H9 (cell line): Measurements from ENCODE around the gene PDE3B. TPM values are rescaled to one million over a fixed set of nuclear protein-coding genes. Genes with fewer than 3 reads are reported as not detected.

Experiments used
- DNase-seq: peaks from one replicate; pipeline ENCODE4 v3.0.0-alpha.2; 2017
- H2AFZ ChIP-seq: one replicate; pipeline ENCODE4 v1.6.1; 2013; ENCODE audit warnings: mild to moderate bottlenecking, low read length, control low read depth, moderate library complexity
- H2AK5ac ChIP-seq: 2 replicates; pipeline ENCODE4 v1.6.1; 2013; ENCODE audit warnings: low read length, control low read depth, mixed read lengths; ENCODE audit not compliant: insufficient read length
- H2BK120ac ChIP-seq: one replicate; pipeline ENCODE4 v1.6.1; 2013; ENCODE audit warnings: low read depth, mild to moderate bottlenecking, low read length, control low read depth, inconsistent platforms; ENCODE audit not compliant: poor library complexity, severe bottlenecking
- H2BK12ac ChIP-seq: 2 replicates; pipeline ENCODE4 v1.6.1; 2013; ENCODE audit warnings: low read length, control low read depth, mixed read lengths, low read depth; ENCODE audit not compliant: insufficient read length
- H2BK15ac ChIP-seq: 2 replicates; pipeline ENCODE4 v1.6.1; 2013; ENCODE audit warnings: low read depth, low read length, control low read depth
- H2BK20ac ChIP-seq: one replicate; pipeline ENCODE4 v1.6.1; 2013; ENCODE audit warnings: low read depth, mild to moderate bottlenecking, low read length, control low read depth, inconsistent platforms; ENCODE audit not compliant: poor library complexity, severe bottlenecking
- H2BK5ac ChIP-seq: 2 replicates; pipeline ENCODE4 v1.6.1; 2013; ENCODE audit warnings: low read length, control low read depth, mixed read lengths; ENCODE audit not compliant: insufficient read length
- H3K14ac ChIP-seq: 2 replicates; pipeline ENCODE4 v1.6.1; 2013; ENCODE audit warnings: low read length, control low read depth; ENCODE audit not compliant: insufficient read depth
- H3K18ac ChIP-seq: 2 replicates; pipeline ENCODE4 v1.6.1; 2013; ENCODE audit warnings: low read depth, mild to moderate bottlenecking, mixed read lengths, low read length, control low read depth; ENCODE audit not compliant: insufficient read length
- H3K23ac ChIP-seq: 2 replicates; pipeline ENCODE4 v1.6.1; 2013; ENCODE audit warnings: low read length, control low read depth, mixed read lengths, low read depth; ENCODE audit not compliant: insufficient read length
- H3K23me2 ChIP-seq: 2 replicates; pipeline ENCODE4 v1.6.1; 2013; ENCODE audit warnings: low read depth, mild to moderate bottlenecking, mixed read lengths, low read length, control low read depth; ENCODE audit not compliant: insufficient read length, poor library complexity, severe bottlenecking
- H3K27ac ChIP-seq: 2 replicates; pipeline ENCODE4 v1.5.1; 2013; ENCODE audit warnings: low read length, control low read depth, mixed read lengths, low read depth; ENCODE audit not compliant: insufficient read length
- H3K27me3 ChIP-seq: 2 replicates; pipeline ENCODE4 v1.6.1; 2013; ENCODE audit warnings: low read length, control low read depth, inconsistent platforms; ENCODE audit not compliant: insufficient read depth
- H3K4ac ChIP-seq: 2 replicates; pipeline ENCODE4 v1.6.1; 2013; ENCODE audit warnings: low read depth, mild to moderate bottlenecking, control low read depth, inconsistent platforms, low read length, moderate library complexity
- H3K4me1 ChIP-seq: 2 replicates; pipeline ENCODE4 v1.6.1; 2013; ENCODE audit warnings: low read length, control low read depth, inconsistent platforms; ENCODE audit not compliant: insufficient read depth
- H3K4me2 ChIP-seq: 2 replicates; pipeline ENCODE4 v1.6.1; 2013; ENCODE audit warnings: low read length, control low read depth, mixed read lengths; ENCODE audit not compliant: insufficient read length, insufficient read depth
- H3K56ac ChIP-seq: 2 replicates; pipeline ENCODE4 v1.6.1; 2013; ENCODE audit warnings: low read depth, mild to moderate bottlenecking, mixed read lengths, low read length, control low read depth; ENCODE audit not compliant: insufficient read length
- H3K79me1 ChIP-seq: 2 replicates; pipeline ENCODE4 v1.6.1; 2013; ENCODE audit warnings: low read depth, mild to moderate bottlenecking, moderate library complexity, low read length, control low read depth, inconsistent platforms; ENCODE audit not compliant: insufficient read depth, poor library complexity, severe bottlenecking
- H3K79me2 ChIP-seq: 2 replicates; pipeline ENCODE4 v1.6.1; 2013; ENCODE audit warnings: low read length, control low read depth, inconsistent platforms; ENCODE audit not compliant: insufficient read depth
- H3K9ac ChIP-seq: 2 replicates; pipeline ENCODE4 v1.6.1; 2013; ENCODE audit warnings: low read length, control low read depth, mixed read lengths; ENCODE audit not compliant: insufficient read length; ENCODE audit errors: extremely low read depth
- H3K9me3 ChIP-seq: one replicate; pipeline ENCODE4 v1.6.1; 2013; ENCODE audit warnings: low read depth, low read length, inconsistent platforms; ENCODE audit not compliant: control insufficient read depth
- H3T11ph ChIP-seq: one replicate; pipeline ENCODE4 v1.6.1; 2013; ENCODE audit warnings: mild to moderate bottlenecking, low read length, control low read depth, inconsistent platforms
- H4K20me1 ChIP-seq: one replicate; pipeline ENCODE4 v1.6.1; 2013; ENCODE audit not compliant: control insufficient read depth, insufficient read length, insufficient read depth
- H4K5ac ChIP-seq: 2 replicates; pipeline ENCODE4 v1.6.1; 2013; ENCODE audit warnings: low read depth, mild to moderate bottlenecking, mixed read lengths, low read length, control low read depth; ENCODE audit not compliant: insufficient read length
- H4K8ac ChIP-seq: replicated peaks from 2 replicates; pipeline ENCODE4 v1.6.1; 2013; ENCODE audit warnings: low read length, control low read depth, mixed read lengths, low read depth; ENCODE audit not compliant: insufficient read length
- H4K91ac ChIP-seq: 2 replicates; pipeline ENCODE4 v1.6.1; 2013; ENCODE audit warnings: low read depth, mild to moderate bottlenecking, moderate library complexity, mixed read lengths, low read length, control low read depth; ENCODE audit not compliant: insufficient read length
- H3K27ac Mint-ChIP-seq, 3 experiments: 2 replicates in 2 of 3; 3 replicates in 1 of 3; pipeline ENCODE4 v1.8.0; 2020 to 2021; ENCODE audit warnings: mixed read lengths in 3 of 3, mild to moderate bottlenecking in 1 of 3, moderate library complexity in 1 of 3
- H3K27me3 Mint-ChIP-seq: 2 replicates; pipeline ENCODE4 v1.8.0; 2021; ENCODE audit warnings: low read depth, mild to moderate bottlenecking, moderate library complexity, mixed read lengths
- H3K36me3 Mint-ChIP-seq, 3 experiments: 2 replicates in 2 of 3; 3 replicates in 1 of 3; pipeline ENCODE4 v1.8.0; 2020 to 2021; ENCODE audit warnings: low read depth in 3 of 3, mixed read lengths in 3 of 3; ENCODE audit not compliant: insufficient read depth in 1 of 3
- H3K4me1 Mint-ChIP-seq, 2 experiments: 2 replicates each; pipeline ENCODE4 v1.8.0; 2020; ENCODE audit warnings: mixed read lengths in 2 of 2
- H3K4me3 Mint-ChIP-seq, 2 experiments: 2 replicates in 1 of 2; 3 replicates in 1 of 2; pipeline ENCODE4 v1.8.0; 2020 to 2021; ENCODE audit warnings: mild to moderate bottlenecking in 2 of 2, mixed read lengths in 2 of 2, moderate library complexity in 1 of 2
- H3K9me3 Mint-ChIP-seq, 2 experiments: 2 replicates in 1 of 2; 3 replicates in 1 of 2; pipeline ENCODE4 v1.8.0; 2020; ENCODE audit warnings: mild to moderate bottlenecking in 2 of 2, mixed read lengths in 2 of 2, moderate library complexity in 1 of 2
- WGBS: extraction: QIAGEN DNeasy Blood & Tissue Kit; methylation state at CpG from one replicate; pipeline ENCODE4 v1.1.7; 2013; ENCODE audit warnings: missing lambda C conversion rate, low lambda C conversion rate, mixed read lengths; ENCODE audit not compliant: insufficient read length; ENCODE audit errors: extremely low coverage; 5-methylcytosine and 5-hydroxymethylcytosine counted together
- total RNA-seq: library from RNA; stranded (reverse); gene quantifications from 2 replicates; pipeline ENCODE4 v1.2.1, GENCODE V29; 2021
- TF ChIP-seq, protein P1 (sequence below): fragments of 200-600 bp; sonication (generic); conservative IDR thresholded peaks from 3 replicates; pipeline ENCODE4 v1.8.0; 2021; ENCODE audit warnings: antibody characterized with exemption, mild to moderate bottlenecking

Gene PDE3B
- total RNA-seq, 1 experiment from 2014 or later, result 6.6 TPM

- Mint-ChIP-seq H3K9me3 (peaks cover 3 to 13% of the 10 kb centered on the region in 2 experiments; a peak in 3 of 5 replicates), H3K27ac (peak overlapping the region in 1 of 3 experiments; percentile 90; a peak in 3 of 7 replicates), H3K4me3 (peak overlapping the region; percentile 75 to 86), H3K27me3 (peaks cover 24% of the 10 kb centered on the region), H3K4me1 (peaks cover 11 to 14% of the 10 kb centered on the region in 2 experiments), H3K36me3 (no peaks in the 10 kb centered on the region; a peak in 2 of 7 replicates)
- Histone ChIP-seq H2AFZ (no peak overlapping the region), H2BK20ac (no peak overlapping the region), H2BK120ac (no peak overlapping the region), H3K79me1 (no peaks in the 10 kb centered on the region), H4K5ac (no peak overlapping the region), H3T11ph (no peak overlapping the region), H2AK5ac (no peak overlapping the region), H3K9ac (no peak overlapping the region), H3K79me2 (no peaks in the 10 kb centered on the region), H3K9me3 (no peaks in the 10 kb centered on the region), H3K4me2 (peak overlapping the region; percentile 50), H3K27ac (no peak overlapping the region), H3K14ac (no peak overlapping the region), H3K4ac (no peak overlapping the region), H3K23me2 (peaks cover 5% of the 10 kb centered on the region), H3K23ac (no peak overlapping the region), H4K20me1 (no peaks in the 10 kb centered on the region), H2BK12ac (no peak overlapping the region), H2BK15ac (no peak overlapping the region), H3K27me3 (no peaks in the 10 kb centered on the region), H4K8ac (no peak overlapping the region), H4K91ac (no peak overlapping the region), H3K56ac (no peak overlapping the region), H2BK5ac (no peak overlapping the region), H3K18ac (peak overlapping the region; percentile 20), H3K4me1 (no peaks in the 10 kb centered on the region; the same call in 1 of the 2 replicates)
- TF ChIP-seq, protein P1, sequence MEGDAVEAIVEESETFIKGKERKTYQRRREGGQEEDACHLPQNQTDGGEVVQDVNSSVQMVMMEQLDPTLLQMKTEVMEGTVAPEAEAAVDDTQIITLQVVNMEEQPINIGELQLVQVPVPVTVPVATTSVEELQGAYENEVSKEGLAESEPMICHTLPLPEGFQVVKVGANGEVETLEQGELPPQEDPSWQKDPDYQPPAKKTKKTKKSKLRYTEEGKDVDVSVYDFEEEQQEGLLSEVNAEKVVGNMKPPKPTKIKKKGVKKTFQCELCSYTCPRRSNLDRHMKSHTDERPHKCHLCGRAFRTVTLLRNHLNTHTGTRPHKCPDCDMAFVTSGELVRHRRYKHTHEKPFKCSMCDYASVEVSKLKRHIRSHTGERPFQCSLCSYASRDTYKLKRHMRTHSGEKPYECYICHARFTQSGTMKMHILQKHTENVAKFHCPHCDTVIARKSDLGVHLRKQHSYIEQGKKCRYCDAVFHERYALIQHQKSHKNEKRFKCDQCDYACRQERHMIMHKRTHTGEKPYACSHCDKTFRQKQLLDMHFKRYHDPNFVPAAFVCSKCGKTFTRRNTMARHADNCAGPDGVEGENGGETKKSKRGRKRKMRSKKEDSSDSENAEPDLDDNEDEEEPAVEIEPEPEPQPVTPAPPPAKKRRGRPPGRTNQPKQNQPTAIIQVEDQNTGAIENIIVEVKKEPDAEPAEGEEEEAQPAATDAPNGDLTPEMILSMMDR, result no peak
- WGBS, result no CpG with 5 or more reads among the region's 67 CpGs
- DNase-seq, result peak; percentile 91
Observed at GRCh38 chr11:14891143-14892035, 247.8 kb downstream of the PDE3B start.
